Fibroblast of villous mesenchyme (primary cell): ENCODE measurements around the gene ZNF746. TPM values are rescaled to one million over a fixed set of nuclear protein-coding genes. Genes with fewer than 3 reads are reported as not detected.
"Not testable (repeated sequence)": the region's sequence is repeated elsewhere in the genome, so short reads cannot be mapped to it uniquely, and the experiment has no call there.

ENCODE experiments used
- DNase-seq: peaks from one replicate; pipeline ENCODE4 v3.0.0-alpha.2; 2010; ENCODE audit warnings: low read depth
- H3K4me3 ChIP-seq: 2 replicates; pipeline ENCODE4 v1.5.1; 2011; ENCODE audit warnings: low read depth, mild to moderate bottlenecking, low read length
- CTCF ChIP-seq: IDR thresholded peaks from 2 replicates; pipeline ENCODE4 v1.5.1; 2012; ENCODE audit warnings: low read depth, mild to moderate bottlenecking, low read length; ENCODE audit not compliant: insufficient read depth
- total RNA-seq: library from RNA; depleted of rRNA; stranded (reverse); fragments of >200 nt; gene quantifications from 2 replicates; pipeline ENCODE4 v1.2.3, GENCODE V29; 2012

ZNF746 gene
- total RNA-seq, 1 donor, result 24.2 TPM

- DNase-seq, result no peak
- no peak overlapping the region for H3K4me3 ChIP-seq
- TF ChIP-seq CTCF, result no peak
Observed at GRCh38 chr7:149454750-149455149, 42.9 kb downstream of the ZNF746 start.

GRCh38 chr7:149454006-149454405, 43.6 kb downstream of the ZNF746 start:
- H3K4me3 ChIP-seq, result no peak overlapping the region
- no peak for TF ChIP-seq CTCF
- no peak for DNase-seq

GRCh38 chr7:149450821-149451220, 46.8 kb downstream of the ZNF746 start:
- no peak for DNase-seq
- no peak for TF ChIP-seq CTCF
- no peak overlapping the region for H3K4me3 ChIP-seq

- TF ChIP-seq CTCF, result no peak
- H3K4me3 ChIP-seq, result no peak overlapping the region
- no peak for DNase-seq
Observed at GRCh38 chr7:149449897-149450296, 47.7 kb downstream of the ZNF746 start.

- TF ChIP-seq CTCF, result no peak
- no peak for DNase-seq
Observed at GRCh38 chr7:149448961-149449360, 48.6 kb downstream of the ZNF746 start.

GRCh38 chr7:149446026-149446425, 51.6 kb downstream of the ZNF746 start:
- not testable (repeated sequence) for H3K4me3 ChIP-seq, DNase-seq

More at GRCh38 chr7:149448961-149449360, 48.6 kb downstream of the ZNF746 start:
- no peak overlapping the region for H3K4me3 ChIP-seq

- no peak overlapping the region for H3K4me3 ChIP-seq
- DNase-seq, result no peak
- no peak for TF ChIP-seq CTCF
Observed at GRCh38 chr7:149444287-149444686, 53.3 kb downstream of the ZNF746 start.

- no peak overlapping the region for H3K4me3 ChIP-seq
- DNase-seq, result no peak
- TF ChIP-seq CTCF, result no peak
Observed at GRCh38 chr7:149443523-149443922, 54.1 kb downstream of the ZNF746 start.
